ENCODE results near the gene CASK. TPM values are rescaled to one million over a fixed set of nuclear protein-coding genes. Genes with fewer than 3 reads are reported as not detected.

The CASK gene
- total RNA-seq, 4 donors from 2014 or later = 34.3 to 52.8 (median 40.7) TPM

DNA sequence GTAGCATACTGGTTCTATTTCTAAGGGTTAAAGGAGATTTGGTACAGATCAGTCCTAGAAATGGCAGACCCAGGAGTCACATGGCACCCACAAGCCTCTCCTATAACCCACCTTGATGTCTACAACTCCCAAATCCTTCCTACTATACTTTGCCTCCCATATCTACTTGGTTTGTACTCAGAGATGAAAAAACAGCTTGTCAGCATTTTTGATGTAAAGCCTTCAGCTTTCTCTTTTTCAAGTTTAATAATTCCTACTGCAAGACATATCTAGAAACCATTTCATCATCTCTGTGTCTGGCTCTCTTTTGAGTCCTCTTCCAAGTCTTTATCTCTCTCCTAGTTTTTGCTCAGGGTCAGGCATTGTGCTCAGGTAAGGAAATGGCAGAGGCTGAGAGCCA is 393.3 kb downstream of the CASK start:
- Histone ChIP-seq H3K4me1 (peaks cover 0 to 3% (median 0%) of the 10 kb centered on the region in 4 donors), H3K27me3 (peaks cover 0 to 11% of the 10 kb centered on the region in 2 donors), H3K4me3 (no peak overlapping the region), H3K27ac (no peak overlapping the region), H3K9me3 (no peaks in the 10 kb centered on the region), H3K36me3 (peaks cover 0 to 26% (median 0%) of the 10 kb centered on the region in 3 donors)
- TF ChIP-seq EP300 (IDR thresholded peaks at IDR 0.05) = no peak
- TF ChIP-seq, protein P1, sequence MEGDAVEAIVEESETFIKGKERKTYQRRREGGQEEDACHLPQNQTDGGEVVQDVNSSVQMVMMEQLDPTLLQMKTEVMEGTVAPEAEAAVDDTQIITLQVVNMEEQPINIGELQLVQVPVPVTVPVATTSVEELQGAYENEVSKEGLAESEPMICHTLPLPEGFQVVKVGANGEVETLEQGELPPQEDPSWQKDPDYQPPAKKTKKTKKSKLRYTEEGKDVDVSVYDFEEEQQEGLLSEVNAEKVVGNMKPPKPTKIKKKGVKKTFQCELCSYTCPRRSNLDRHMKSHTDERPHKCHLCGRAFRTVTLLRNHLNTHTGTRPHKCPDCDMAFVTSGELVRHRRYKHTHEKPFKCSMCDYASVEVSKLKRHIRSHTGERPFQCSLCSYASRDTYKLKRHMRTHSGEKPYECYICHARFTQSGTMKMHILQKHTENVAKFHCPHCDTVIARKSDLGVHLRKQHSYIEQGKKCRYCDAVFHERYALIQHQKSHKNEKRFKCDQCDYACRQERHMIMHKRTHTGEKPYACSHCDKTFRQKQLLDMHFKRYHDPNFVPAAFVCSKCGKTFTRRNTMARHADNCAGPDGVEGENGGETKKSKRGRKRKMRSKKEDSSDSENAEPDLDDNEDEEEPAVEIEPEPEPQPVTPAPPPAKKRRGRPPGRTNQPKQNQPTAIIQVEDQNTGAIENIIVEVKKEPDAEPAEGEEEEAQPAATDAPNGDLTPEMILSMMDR (IDR thresholded peaks at IDR 0.05) = no peak
- no peak for TF ChIP-seq POLR2A (IDR thresholded peaks at IDR 0.05)
- no peak for DNase-seq (ENCODE audit: low spot score in 2 of 2)

DNA sequence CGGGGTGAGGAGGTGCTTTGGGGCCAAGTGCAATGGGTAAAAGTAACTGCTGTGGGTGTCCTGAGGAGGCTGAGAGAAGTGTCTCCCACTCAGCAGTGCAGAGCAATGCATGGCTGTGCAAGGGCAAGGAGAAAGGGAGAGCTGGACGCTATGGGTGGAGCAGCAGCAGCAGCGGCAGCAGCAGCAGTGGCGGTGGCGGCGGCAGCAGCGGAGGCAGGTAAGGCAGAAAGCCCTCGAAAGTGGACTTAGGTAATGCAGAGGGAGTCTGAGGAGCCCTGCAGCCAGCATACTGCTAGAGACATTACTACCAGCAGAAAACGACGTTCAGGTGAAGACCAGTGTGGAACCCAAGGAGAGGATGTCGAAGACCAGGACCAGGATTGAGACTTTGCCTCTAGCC is 394.1 kb downstream of the CASK start:
- no peak overlapping the region for H3K27ac ChIP-seq
- peaks cover 0 to 5% (median 2%) of the 10 kb centered on the region in 4 donors for H3K4me1 ChIP-seq
- 87 to 97% methylated on average over 11 of the region's 11 CpGs for WGBS, 2 donors
- peaks cover 0 to 11% of the 10 kb centered on the region in 2 donors for H3K27me3 ChIP-seq
- TF ChIP-seq, protein P1 (IDR thresholded peaks at IDR 0.05) = no peak
- TF ChIP-seq POLR2A (IDR thresholded peaks at IDR 0.05) (no peak), EP300 (IDR thresholded peaks at IDR 0.05) (no peak)
- H3K4me3 ChIP-seq = no peak overlapping the region
- H3K9me3 ChIP-seq = no peaks in the 10 kb centered on the region
- peaks cover 0 to 26% (median 0%) of the 10 kb centered on the region in 3 donors for H3K36me3 ChIP-seq
- DNase-seq (ENCODE audit: low spot score in 2 of 2) = no peak

DNA sequence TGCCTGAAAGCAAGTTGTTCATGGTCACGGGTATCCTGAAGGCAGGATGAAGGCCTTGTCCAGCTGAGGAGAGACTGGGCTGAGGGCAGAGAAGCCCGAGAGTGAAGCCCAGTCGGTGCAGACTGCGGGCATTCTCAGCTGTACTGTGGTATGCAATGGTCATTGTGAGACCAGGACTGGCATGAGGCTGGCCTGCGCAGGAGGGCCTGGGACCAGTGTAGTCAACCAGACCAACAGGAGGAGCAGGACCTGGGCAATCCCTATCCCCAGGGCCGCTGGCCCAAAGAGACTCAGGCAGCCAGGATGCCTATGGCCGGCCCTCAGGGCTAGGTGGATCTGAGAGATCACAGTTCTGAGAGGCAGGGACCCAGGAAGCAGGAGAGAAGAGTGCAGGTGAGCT is 394.6 kb downstream of the CASK start:
- H3K9me3 ChIP-seq = no peaks in the 10 kb centered on the region
- peaks cover 0 to 11% of the 10 kb centered on the region in 2 donors for H3K27me3 ChIP-seq
- H3K4me1 ChIP-seq = peaks cover 0 to 6% (median 2%) of the 10 kb centered on the region in 4 donors
- WGBS, 2 donors = 77 to 78% methylated on average over 4 to 7 of the region's 7 CpGs
- no peak for TF ChIP-seq EP300 (IDR thresholded peaks at IDR 0.05)
- TF ChIP-seq, protein P1 (IDR thresholded peaks at IDR 0.05) = no peak
- no peak for TF ChIP-seq POLR2A (IDR thresholded peaks at IDR 0.05)
- DNase-seq (ENCODE audit: low spot score in 2 of 2) = no peak
- H3K36me3 ChIP-seq = peaks cover 0 to 26% (median 0%) of the 10 kb centered on the region in 3 donors
- H3K4me3 ChIP-seq = no peak overlapping the region
- H3K27ac ChIP-seq = no peak overlapping the region

DNA sequence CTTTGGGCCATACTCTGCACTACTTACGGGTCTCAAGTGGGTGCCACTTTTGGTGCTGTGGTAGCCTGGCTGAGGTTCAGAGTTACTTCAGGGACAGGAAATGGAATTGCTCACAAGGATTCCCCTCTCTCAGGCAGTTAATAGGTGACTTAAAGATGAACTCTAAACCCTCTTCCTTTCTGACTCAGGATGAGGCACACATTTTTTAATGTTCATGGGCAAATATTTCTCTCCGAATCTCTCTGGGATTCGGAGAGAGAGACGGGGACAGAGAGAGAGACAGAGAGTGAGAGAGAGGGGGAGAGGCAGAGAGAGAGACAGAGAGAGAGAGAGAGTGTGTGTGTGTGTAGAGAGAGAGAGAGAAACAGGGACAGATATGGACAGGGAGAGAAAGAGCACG is 396.4 kb downstream of the CASK start:
- no peak overlapping the region for H3K27ac ChIP-seq
- H3K27me3 ChIP-seq = peaks cover 0 to 3% of the 10 kb centered on the region in 2 donors
- WGBS, 2 donors = 84 to 92% methylated on average over 5 of the region's 5 CpGs
- H3K4me1 ChIP-seq = peaks cover 0 to 8% (median 3%) of the 10 kb centered on the region in 4 donors
- no peaks in the 10 kb centered on the region for H3K9me3 ChIP-seq
- peaks cover 0 to 26% (median 0%) of the 10 kb centered on the region in 3 donors for H3K36me3 ChIP-seq
- TF ChIP-seq POLR2A (IDR thresholded peaks at IDR 0.05) (no peak), EP300 (IDR thresholded peaks at IDR 0.05) (no peak)
- TF ChIP-seq, protein P1 (IDR thresholded peaks at IDR 0.05) = no peak
- DNase-seq (ENCODE audit: low spot score in 2 of 2) = no peak
- H3K4me3 ChIP-seq = no peak overlapping the region

DNA sequence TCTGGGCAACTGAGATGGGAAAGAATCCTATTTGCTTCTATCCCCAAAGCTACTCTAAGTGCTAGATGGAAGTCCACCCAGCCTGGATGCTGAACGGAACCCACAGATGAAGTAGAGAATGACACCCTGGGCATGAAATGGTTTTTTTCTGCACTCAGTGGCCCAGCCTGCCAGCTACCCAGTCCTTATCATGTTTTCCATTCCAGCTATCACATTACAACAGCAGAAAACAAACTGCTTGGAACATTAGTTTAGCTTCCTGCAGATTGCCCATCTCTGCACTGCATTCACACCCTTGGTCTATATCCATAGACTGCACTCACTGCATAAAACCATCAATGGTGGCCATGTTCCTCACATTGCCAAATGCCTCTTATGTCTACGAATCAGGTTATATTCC is 397.1 kb downstream of the CASK start:
- TF ChIP-seq, protein P1 (IDR thresholded peaks at IDR 0.05) = no peak
- TF ChIP-seq POLR2A (IDR thresholded peaks at IDR 0.05) (no peak), EP300 (IDR thresholded peaks at IDR 0.05) (no peak)
- H3K27me3 ChIP-seq = peaks cover 0 to 9% of the 10 kb centered on the region in 2 donors
- DNase-seq (ENCODE audit: low spot score in 2 of 2) = no peak
- peaks cover 0 to 8% (median 3%) of the 10 kb centered on the region in 4 donors for H3K4me1 ChIP-seq
- H3K36me3 ChIP-seq = peaks cover 0 to 26% (median 0%) of the 10 kb centered on the region in 3 donors
- no peaks in the 10 kb centered on the region for H3K9me3 ChIP-seq
- H3K4me3 ChIP-seq = no peak overlapping the region
- 93 to 100% methylated on average over 2 of the region's 2 CpGs for whole genome bisulfite sequencing, 2 donors
- no peak overlapping the region for H3K27ac ChIP-seq

Data from tibial nerve (tissue), 4 donors.